NT2/D1 (cell line): Measurements from ENCODE around the gene IL1RL1.

ENCODE experiments used
- SUZ12 ChIP-seq: IDR thresholded peaks from 2 replicates; pipeline ENCODE4 v1.6.1; 2011; ENCODE audit not compliant: insufficient read length, insufficient read depth; ENCODE audit errors: extremely low read depth
- YY1 ChIP-seq: IDR thresholded peaks from 2 replicates; pipeline ENCODE4 v1.6.1; 2011; ENCODE audit not compliant: insufficient read length, insufficient read depth
- ZNF274 ChIP-seq: IDR thresholded peaks from 2 replicates; pipeline ENCODE4 v1.6.1; 2011; ENCODE audit warnings: mild to moderate bottlenecking, low read depth, low read length

DNA sequence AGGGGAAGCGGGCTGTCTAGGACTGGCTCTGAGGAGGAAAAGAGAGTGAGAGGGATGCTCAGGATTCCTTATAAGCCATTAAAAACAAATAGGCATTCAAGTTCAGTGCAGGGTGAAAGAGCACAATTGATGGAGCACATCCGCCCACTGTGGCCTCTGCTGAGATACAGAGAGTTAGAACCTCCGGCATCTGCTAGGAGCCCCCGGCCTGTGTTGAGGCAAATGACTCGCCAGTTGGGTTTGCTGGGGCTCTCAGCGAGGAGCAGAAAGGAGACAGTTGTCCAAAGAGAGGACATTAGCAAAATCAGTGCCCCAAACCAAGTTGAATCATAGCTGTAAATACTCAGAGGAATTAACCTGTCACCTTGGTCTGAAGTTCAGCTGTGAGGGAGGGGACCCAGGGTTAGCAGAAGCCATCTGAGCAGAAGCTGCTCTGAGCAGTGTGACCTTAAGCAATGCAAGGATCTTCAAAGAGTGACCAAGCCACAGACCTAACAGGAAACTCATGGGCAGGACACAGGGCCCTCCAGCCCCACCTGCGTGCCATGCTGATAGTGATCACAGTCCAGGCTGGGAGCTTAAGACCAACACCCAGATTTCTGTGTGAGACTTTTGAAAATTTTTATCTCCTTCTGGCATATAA, 88.3 kb downstream of the IL1RL1 start:
- no peak for TF ChIP-seq YY1
- no peak for TF ChIP-seq SUZ12
- no peak for TF ChIP-seq ZNF274
